HEK293 (cell line): Measurements from ENCODE around the gene AR.

Source experiments
- BCL11B ChIP-seq: fragments of 450-650 bp; formaldehyde crosslinking; IDR thresholded peaks from 2 replicates; pipeline ENCODE4 v1.5.1; 2016; ENCODE audit warnings: low read depth, missing biosample characterization, missing genetic modification characterization
- HOXD13 ChIP-seq: sonication (generic); formaldehyde crosslinking; IDR thresholded peaks from 2 replicates; pipeline ENCODE4 v1.8.0; 2022; ENCODE audit warnings: missing genetic modification reagents, borderline replicate concordance
- SETDB1 ChIP-seq: IDR thresholded peaks from one replicate; pipeline ENCODE4 v1.6.1; 2017; ENCODE audit warnings: mild to moderate bottlenecking, low read length, moderate library complexity, mixed read lengths; ENCODE audit not compliant: insufficient read length
- TCF7L2 ChIP-seq: IDR thresholded peaks from 2 replicates; pipeline ENCODE4 v1.6.1; 2011; ENCODE audit warnings: low read depth, mild to moderate bottlenecking, inconsistent platforms, low read length, moderate library complexity, borderline replicate concordance
- ZBTB1 ChIP-seq: fragments of 450-650 bp; formaldehyde crosslinking; IDR thresholded peaks from 2 replicates; pipeline ENCODE4 v1.5.1; 2016; ENCODE audit warnings: missing biosample characterization, missing genetic modification characterization
- ZBTB7A ChIP-seq: fragments of 450-650 bp; formaldehyde crosslinking; IDR thresholded peaks from 2 replicates; pipeline ENCODE4 v1.5.1; 2016; ENCODE audit warnings: low read depth, missing biosample characterization, missing genetic modification characterization
- ZNF274 ChIP-seq, 2 experiments: fragments of 200-500 bp in 1 of 2; fragments of 450-650 bp in 1 of 2; sonication (Bioruptor generic) in 1 of 2; formaldehyde crosslinking in 1 of 2; IDR thresholded peaks; 2 replicates each; pipeline versions ENCODE4 v1.5.1 to v1.6.1; 2014 to 2016; ENCODE audit warnings: borderline replicate concordance in 1 of 2, inconsistent platforms in 1 of 2, low read length in 1 of 2, missing biosample characterization in 1 of 2, missing genetic modification characterization in 1 of 2
- ZNF558 ChIP-seq: fragments of 450-650 bp; formaldehyde crosslinking; IDR thresholded peaks from 2 replicates; pipeline ENCODE4 v1.5.1; 2016; ENCODE audit warnings: missing biosample characterization, missing genetic modification characterization
- TF ChIP-seq, protein P1 (sequence below): fragments of 450-650 bp; formaldehyde crosslinking; IDR thresholded peaks from 2 replicates; pipeline ENCODE4 v1.5.1; 2016; ENCODE audit warnings: missing biosample characterization, missing genetic modification characterization

- TF ChIP-seq, protein P1, sequence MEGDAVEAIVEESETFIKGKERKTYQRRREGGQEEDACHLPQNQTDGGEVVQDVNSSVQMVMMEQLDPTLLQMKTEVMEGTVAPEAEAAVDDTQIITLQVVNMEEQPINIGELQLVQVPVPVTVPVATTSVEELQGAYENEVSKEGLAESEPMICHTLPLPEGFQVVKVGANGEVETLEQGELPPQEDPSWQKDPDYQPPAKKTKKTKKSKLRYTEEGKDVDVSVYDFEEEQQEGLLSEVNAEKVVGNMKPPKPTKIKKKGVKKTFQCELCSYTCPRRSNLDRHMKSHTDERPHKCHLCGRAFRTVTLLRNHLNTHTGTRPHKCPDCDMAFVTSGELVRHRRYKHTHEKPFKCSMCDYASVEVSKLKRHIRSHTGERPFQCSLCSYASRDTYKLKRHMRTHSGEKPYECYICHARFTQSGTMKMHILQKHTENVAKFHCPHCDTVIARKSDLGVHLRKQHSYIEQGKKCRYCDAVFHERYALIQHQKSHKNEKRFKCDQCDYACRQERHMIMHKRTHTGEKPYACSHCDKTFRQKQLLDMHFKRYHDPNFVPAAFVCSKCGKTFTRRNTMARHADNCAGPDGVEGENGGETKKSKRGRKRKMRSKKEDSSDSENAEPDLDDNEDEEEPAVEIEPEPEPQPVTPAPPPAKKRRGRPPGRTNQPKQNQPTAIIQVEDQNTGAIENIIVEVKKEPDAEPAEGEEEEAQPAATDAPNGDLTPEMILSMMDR (tag by site-specific recombination) = no peak
- TF ChIP-seq ZBTB7A (no peak), SETDB1 (no peak), ZNF558 (no peak), ZBTB1 (no peak), TCF7L2 (no peak), ZNF274 (IDR thresholded peaks at IDR 0.05; ENCODE audit: low read length) (no peak), ZNF274 (tag by site-specific recombination; IDR thresholded peaks at IDR 0.05; ENCODE audit: borderline replicate concordance) (no peak), HOXD13 (CRISPR knock-in tag) (no peak), BCL11B (tag by site-specific recombination) (no peak)
Measured at GRCh38 chrX:67726018-67726417, 182.2 kb downstream of the AR start.
